ENCODE data around the gene ATP6V1F.

The ATP6V1F gene

DNA sequence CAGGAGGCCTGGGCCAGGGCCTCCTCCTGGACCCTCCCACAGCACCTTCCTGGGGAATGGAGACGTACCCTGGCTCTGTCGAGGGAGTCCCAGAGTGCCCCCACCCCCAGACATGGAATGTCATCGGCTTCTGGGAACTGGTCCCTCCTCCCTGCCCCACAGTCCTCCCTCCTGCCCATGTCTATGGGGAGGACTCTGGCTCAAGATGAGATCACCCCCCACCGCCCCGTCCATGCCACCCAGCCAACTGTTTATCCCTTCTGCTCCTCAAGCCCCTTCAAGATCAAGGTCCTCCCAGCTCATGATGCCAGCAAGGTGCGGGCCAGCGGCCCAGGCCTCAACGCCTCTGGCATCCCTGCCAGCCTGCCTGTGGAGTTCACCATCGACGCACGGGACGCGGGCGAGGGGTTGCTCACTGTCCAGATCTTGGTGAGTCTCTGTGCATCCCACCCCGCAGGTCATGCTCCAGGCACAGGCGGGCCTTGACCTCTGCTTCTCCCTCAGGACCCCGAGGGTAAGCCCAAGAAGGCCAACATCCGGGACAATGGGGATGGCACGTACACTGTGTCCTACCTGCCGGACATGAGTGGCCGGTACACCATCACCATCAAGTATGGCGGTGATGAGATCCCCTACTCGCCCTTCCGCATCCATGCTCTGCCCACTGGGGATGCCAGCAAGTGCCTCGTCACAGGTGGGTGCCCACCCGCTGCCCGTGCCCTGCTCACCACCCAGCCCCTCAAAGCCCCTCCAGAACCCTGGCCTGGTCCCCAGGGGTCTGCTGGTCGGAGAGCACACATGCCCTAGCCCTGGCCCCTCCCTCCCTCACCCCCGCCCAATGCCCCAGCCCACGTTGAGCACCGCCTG, 14.1 kb upstream of the ATP6V1F start:
- TF ChIP-seq POLR2AphosphoS5 (IDR thresholded peaks at IDR 0.05; ENCODE audit: low read depth, low read length) (no peak), SPI1 (IDR thresholded peaks at IDR 0.05; ENCODE audit: low read depth, low read length) (no peak), POU2F2 (IDR thresholded peaks at IDR 0.05; ENCODE audit: low read depth, low read length) (no peak), PAX5 (IDR thresholded peaks at IDR 0.05; ENCODE audit: insufficient read depth, low read length, severe bottlenecking) (no peak), POLR2A (IDR thresholded peaks at IDR 0.05; ENCODE audit: low read depth, low read length) (no peak), TAF1 (IDR thresholded peaks at IDR 0.05; ENCODE audit: low read depth, low read length) (no peak)
- no peak for DNase-seq (ENCODE audit: insufficient read length, low spot score)
- FAIRE-seq = no peak

GRCh38 chr7:128849156-128849515, 13.5 kb upstream of the ATP6V1F start:
- DNase-seq (ENCODE audit: insufficient read length, low spot score) (no peak), FAIRE-seq (no peak)
- TF ChIP-seq SPI1 (IDR thresholded peaks at IDR 0.05; ENCODE audit: low read depth, low read length) (no peak), POLR2AphosphoS5 (IDR thresholded peaks at IDR 0.05; ENCODE audit: low read depth, low read length) (no peak), TAF1 (IDR thresholded peaks at IDR 0.05; ENCODE audit: low read depth, low read length) (no peak), PAX5 (IDR thresholded peaks at IDR 0.05; ENCODE audit: insufficient read depth, low read length, severe bottlenecking) (no peak), POLR2A (IDR thresholded peaks at IDR 0.05; ENCODE audit: low read depth, low read length) (no peak), POU2F2 (IDR thresholded peaks at IDR 0.05; ENCODE audit: low read depth, low read length) (no peak)

- DNase-seq (ENCODE audit: insufficient read length, low spot score) (no peak), FAIRE-seq (no peak)
- TF ChIP-seq PAX5 (IDR thresholded peaks at IDR 0.05; ENCODE audit: insufficient read depth, low read length, severe bottlenecking) = no peak
- TF ChIP-seq TAF1 (IDR thresholded peaks at IDR 0.05; ENCODE audit: low read depth, low read length) = no peak
- no peak for TF ChIP-seq POLR2A (IDR thresholded peaks at IDR 0.05; ENCODE audit: low read depth, low read length)
- TF ChIP-seq POLR2AphosphoS5 (IDR thresholded peaks at IDR 0.05; ENCODE audit: low read depth, low read length) = no peak
- no peak for TF ChIP-seq POU2F2 (IDR thresholded peaks at IDR 0.05; ENCODE audit: low read depth, low read length)
- no peak for TF ChIP-seq SPI1 (IDR thresholded peaks at IDR 0.05; ENCODE audit: low read depth, low read length)
Observed at GRCh38 chr7:128849804-128850490, 12.7 kb upstream of the ATP6V1F start.

- no peak for TF ChIP-seq POLR2A (IDR thresholded peaks at IDR 0.05; ENCODE audit: low read depth, low read length)
- TF ChIP-seq PAX5 (IDR thresholded peaks at IDR 0.05; ENCODE audit: insufficient read depth, low read length, severe bottlenecking) = no peak
- TF ChIP-seq TAF1 (IDR thresholded peaks at IDR 0.05; ENCODE audit: low read depth, low read length) = no peak
- TF ChIP-seq POU2F2 (IDR thresholded peaks at IDR 0.05; ENCODE audit: low read depth, low read length) = no peak
- TF ChIP-seq SPI1 (IDR thresholded peaks at IDR 0.05; ENCODE audit: low read depth, low read length) = no peak
- no peak for TF ChIP-seq POLR2AphosphoS5 (IDR thresholded peaks at IDR 0.05; ENCODE audit: low read depth, low read length)
- DNase-seq (ENCODE audit: insufficient read length, low spot score) (no peak), FAIRE-seq (no peak)
Observed at GRCh38 chr7:128852537-128853254, 10.0 kb upstream of the ATP6V1F start.

- no peak for FAIRE-seq
- no peak for TF ChIP-seq PAX5 (IDR thresholded peaks at IDR 0.05; ENCODE audit: insufficient read depth, low read length, severe bottlenecking)
- TF ChIP-seq POU2F2 (IDR thresholded peaks at IDR 0.05; ENCODE audit: low read depth, low read length) = no peak
- TF ChIP-seq SPI1 (IDR thresholded peaks at IDR 0.05; ENCODE audit: low read depth, low read length) = no peak
- TF ChIP-seq POLR2A (IDR thresholded peaks at IDR 0.05; ENCODE audit: low read depth, low read length) = no peak
- no peak for TF ChIP-seq POLR2AphosphoS5 (IDR thresholded peaks at IDR 0.05; ENCODE audit: low read depth, low read length)
- no peak for TF ChIP-seq TAF1 (IDR thresholded peaks at IDR 0.05; ENCODE audit: low read depth, low read length)
- DNase-seq (ENCODE audit: insufficient read length, low spot score) = no peak
Observed at GRCh38 chr7:128853799-128854198, 8.9 kb upstream of the ATP6V1F start.

DNA sequence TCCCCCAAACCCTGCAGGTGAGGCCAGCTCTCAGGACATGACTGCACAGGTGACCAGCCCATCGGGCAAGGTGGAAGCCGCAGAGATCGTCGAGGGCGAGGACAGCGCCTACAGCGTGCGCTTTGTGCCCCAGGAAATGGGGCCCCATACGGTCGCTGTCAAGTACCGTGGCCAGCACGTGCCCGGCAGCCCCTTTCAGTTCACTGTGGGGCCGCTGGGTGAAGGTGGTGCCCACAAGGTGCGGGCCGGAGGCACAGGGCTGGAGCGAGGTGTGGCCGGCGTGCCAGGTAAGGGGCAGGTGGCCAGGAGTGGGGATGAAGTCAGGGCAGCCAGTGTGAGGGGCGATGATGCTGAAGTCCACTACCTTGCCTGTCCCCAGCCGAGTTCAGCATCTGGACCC, 8.3 kb upstream of the ATP6V1F start:
- TF ChIP-seq PAX5 (IDR thresholded peaks at IDR 0.05; ENCODE audit: insufficient read depth, low read length, severe bottlenecking) = no peak
- TF ChIP-seq SPI1 (IDR thresholded peaks at IDR 0.05; ENCODE audit: low read depth, low read length) = no peak
- no peak for TF ChIP-seq TAF1 (IDR thresholded peaks at IDR 0.05; ENCODE audit: low read depth, low read length)
- no peak for TF ChIP-seq POLR2AphosphoS5 (IDR thresholded peaks at IDR 0.05; ENCODE audit: low read depth, low read length)
- no peak for TF ChIP-seq POU2F2 (IDR thresholded peaks at IDR 0.05; ENCODE audit: low read depth, low read length)
- FAIRE-seq (no peak), DNase-seq (ENCODE audit: insufficient read length, low spot score) (no peak)

GRCh38 chr7:128855559-128855958, 7.1 kb upstream of the ATP6V1F start:
- TF ChIP-seq POLR2A (IDR thresholded peaks at IDR 0.05; ENCODE audit: low read depth, low read length) (no peak), PAX5 (IDR thresholded peaks at IDR 0.05; ENCODE audit: insufficient read depth, low read length, severe bottlenecking) (no peak), SPI1 (IDR thresholded peaks at IDR 0.05; ENCODE audit: low read depth, low read length) (no peak), POU2F2 (IDR thresholded peaks at IDR 0.05; ENCODE audit: low read depth, low read length) (no peak), TAF1 (IDR thresholded peaks at IDR 0.05; ENCODE audit: low read depth, low read length) (no peak)
- FAIRE-seq = no peak
- DNase-seq (ENCODE audit: insufficient read length, low spot score) = no peak

- no peak for DNase-seq (ENCODE audit: insufficient read length, low spot score)
- TF ChIP-seq TAF1 (IDR thresholded peaks at IDR 0.05; ENCODE audit: low read depth, low read length) (no peak), POU2F2 (IDR thresholded peaks at IDR 0.05; ENCODE audit: low read depth, low read length) (no peak), POLR2A (IDR thresholded peaks at IDR 0.05; ENCODE audit: low read depth, low read length) (no peak), PAX5 (IDR thresholded peaks at IDR 0.05; ENCODE audit: insufficient read depth, low read length, severe bottlenecking) (no peak), SPI1 (IDR thresholded peaks at IDR 0.05; ENCODE audit: low read depth, low read length) (no peak), POLR2AphosphoS5 (IDR thresholded peaks at IDR 0.05; ENCODE audit: low read depth, low read length) (no peak)
- FAIRE-seq = no peak
Observed at GRCh38 chr7:128856001-128856718, 6.5 kb upstream of the ATP6V1F start.

All from GM12891 (cell line).